Keratinocyte (primary cell): ENCODE measurements around the gene EPHA6. TPM values are rescaled to one million over a fixed set of nuclear protein-coding genes. Genes with fewer than 3 reads are reported as not detected.

ENCODE experiments used
- DNase-seq: peaks from one replicate; pipeline ENCODE4 v3.0.0-alpha.2; 2011; ENCODE audit warnings: low read depth, missing footprints, low spot score
- FAIRE-seq: peaks from 2 replicates; lab custom pipeline; 2011; peaks lifted over from hg19 to GRCh38; lab: Jason Lieb, UNC
- H2AFZ ChIP-seq: 2 replicates; pipeline ENCODE4 v1.6.0; 2012; ENCODE audit warnings: low read length, control low read depth, inconsistent platforms; ENCODE audit not compliant: control insufficient read depth
- H3K27ac ChIP-seq: 2 replicates; pipeline ENCODE4 v1.5.1; 2011; ENCODE audit warnings: low read length; ENCODE audit not compliant: control insufficient read depth, insufficient read depth
- H3K27me3 ChIP-seq: 3 replicates; pipeline ENCODE4 v1.6.0; 2011; ENCODE audit warnings: low read length; ENCODE audit not compliant: control insufficient read depth, insufficient read depth; ENCODE audit errors: extremely low read depth
- H3K36me3 ChIP-seq, 2 experiments: 2 replicates in 1 of 2; 3 replicates in 1 of 2; pipeline ENCODE4 v1.5.1; 2011; ENCODE audit warnings: low read length in 2 of 2, mild to moderate bottlenecking in 1 of 2; ENCODE audit not compliant: control insufficient read depth in 2 of 2, insufficient read depth in 2 of 2; ENCODE audit errors: extremely low read depth in 1 of 2
- H3K4me1 ChIP-seq: 3 replicates; pipeline ENCODE4 v1.5.1; 2011; ENCODE audit warnings: low read length; ENCODE audit not compliant: control insufficient read depth, insufficient read depth; ENCODE audit errors: extremely low read depth
- H3K4me2 ChIP-seq: 3 replicates; pipeline ENCODE4 v1.6.0; 2011; ENCODE audit warnings: low read depth, low read length; ENCODE audit not compliant: control insufficient read depth, insufficient read depth; ENCODE audit errors: extremely low read depth
- H3K4me3 ChIP-seq, 3 experiments: fragments of 200-600 bp in 1 of 3; sonication (generic) in 1 of 3; 2 replicates in 2 of 3; 3 replicates in 1 of 3; pipeline ENCODE4 v1.5.1; 2011 to 2016; ENCODE audit warnings: low read length in 3 of 3, mild to moderate bottlenecking in 3 of 3, control low read depth in 2 of 3, inconsistent platforms in 1 of 3, low read depth in 1 of 3, mixed read lengths in 1 of 3, mixed run types in 1 of 3, moderate library complexity in 1 of 3; ENCODE audit not compliant: control insufficient read depth in 2 of 3, insufficient read depth in 2 of 3; ENCODE audit errors: extremely low read depth in 1 of 3
- H3K79me2 ChIP-seq: 2 replicates; pipeline ENCODE4 v1.6.0; 2012; ENCODE audit warnings: low read length; ENCODE audit not compliant: control insufficient read depth, insufficient read depth
- H3K9ac ChIP-seq: 3 replicates; pipeline ENCODE4 v1.6.0; 2011; ENCODE audit warnings: low read length; ENCODE audit not compliant: control insufficient read depth, insufficient read depth; ENCODE audit errors: extremely low read depth
- H3K9me1 ChIP-seq: 3 replicates; pipeline ENCODE4 v1.6.0; 2011; ENCODE audit warnings: low read length; ENCODE audit not compliant: control insufficient read depth, insufficient read depth; ENCODE audit errors: extremely low read depth
- H3K9me3 ChIP-seq: 2 replicates; pipeline ENCODE4 v1.5.1; 2012; ENCODE audit warnings: low read depth, low read length; ENCODE audit not compliant: control insufficient read depth
- H4K20me1 ChIP-seq: 3 replicates; pipeline ENCODE4 v1.6.0; 2011; ENCODE audit warnings: low read length; ENCODE audit not compliant: control insufficient read depth, insufficient read depth; ENCODE audit errors: extremely low read depth
- CTCF ChIP-seq, 3 experiments: IDR thresholded peaks in 1 of 3; conservative IDR thresholded peaks in 1 of 3; optimal IDR thresholded peaks in 1 of 3; 2 replicates in 2 of 3; 3 replicates in 1 of 3; pipeline versions ENCODE3 to v1.5.1; 2011; ENCODE audit warnings: low read length in 3 of 3, mild to moderate bottlenecking in 3 of 3, moderate library complexity in 2 of 3, control low read depth in 1 of 3, inconsistent platforms in 1 of 3; ENCODE audit not compliant: insufficient read depth in 2 of 3; ENCODE audit errors: extremely low read depth in 1 of 3
- EZH2 ChIP-seq: IDR thresholded peaks from one replicate; pipeline ENCODE4 v1.6.1; 2012; ENCODE audit warnings: inconsistent platforms, mild to moderate bottlenecking, low read length, moderate library complexity
- dilution Hi-C: fragments of 300-500 bp; cut with MboI; formaldehyde crosslinking; loops from one replicate; pipeline ENCODE4 v1.7.0; 2020; ENCODE audit warnings: low sequenced_read_pairs; ENCODE audit not compliant: extremely low pct_ligation_motif_present
- polyA plus RNA-seq, 5 experiments: library from polyadenylated mRNA; depleted of rRNA in 3 of 5; stranded (reverse) in 3 of 5; stranded (forward) in 1 of 5; unstranded in 1 of 5; fragments of >200 nt; gene quantifications; 1 replicate in 1 of 5; 2 replicates in 3 of 5; 3 replicates in 1 of 5; pipeline versions ENCODE4 v1.2.1 to v1.2.3, GENCODE V29; 2011 to 2012; ENCODE audit warnings: missing spikeins in 2 of 5, low read depth in 1 of 5, low replicate concordance in 1 of 5

The EPHA6 gene
- polyA plus RNA-seq, 1 donor (not counting 4 experiments of a cell fraction or from before 2014, with no cell fraction given), result not detected

DNA sequence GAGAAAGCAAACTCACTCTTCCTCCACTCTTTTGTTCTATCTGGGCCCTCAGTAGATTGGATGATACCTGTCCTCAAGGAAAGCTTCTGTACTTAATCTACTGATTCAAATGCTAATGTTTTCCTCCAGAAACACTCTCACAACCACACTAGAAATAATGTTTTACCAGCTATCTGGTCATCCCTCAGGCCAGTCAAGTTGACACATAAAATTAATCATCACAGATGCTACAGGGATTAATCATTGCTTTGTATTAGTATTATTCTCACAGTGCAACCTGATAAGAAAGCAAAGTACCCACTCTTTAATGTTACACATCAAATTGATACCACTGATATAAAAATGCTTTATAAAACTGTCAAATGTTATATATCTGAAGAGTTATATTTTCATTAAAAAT, 897.3 kb downstream of the EPHA6 start:
- no peaks in the 10 kb centered on the region for H4K20me1 ChIP-seq
- H3K36me3 ChIP-seq, result no peaks in the 10 kb centered on the region
- dilution Hi-C loops, result no loop called here
- H3K4me2 ChIP-seq, result no peak overlapping the region
- no peaks in the 10 kb centered on the region for H3K9me1 ChIP-seq
- no peak overlapping the region for H2AFZ ChIP-seq
- FAIRE-seq (no peak), DNase-seq (no peak)
- H3K4me3 ChIP-seq, result no peak overlapping the region
- H3K79me2 ChIP-seq, result no peaks in the 10 kb centered on the region
- H3K27ac ChIP-seq, result no peak overlapping the region
- peaks cover 2% of the 10 kb centered on the region for H3K4me1 ChIP-seq
- no peaks in the 10 kb centered on the region for H3K27me3 ChIP-seq
- H3K9me3 ChIP-seq, result no peaks in the 10 kb centered on the region
- no peak for TF ChIP-seq EZH2
- TF ChIP-seq CTCF (optimal IDR thresholded peaks at IDR 0.05 in 1 of 3, IDR thresholded peaks at IDR 0.05 in 1 of 3, conservative IDR thresholded peaks at IDR 0.05 in 1 of 3; ENCODE audit: extremely low read depth in 1 of 3, insufficient read depth in 2 of 3, low read length in 3 of 3), result no peak
- no peak overlapping the region for H3K9ac ChIP-seq

GRCh38 chr3:97712919-97713318, 898.5 kb downstream of the EPHA6 start:
- TF ChIP-seq EZH2 (no peak), CTCF (optimal IDR thresholded peaks at IDR 0.05 in 1 of 3, IDR thresholded peaks at IDR 0.05 in 1 of 3, conservative IDR thresholded peaks at IDR 0.05 in 1 of 3; ENCODE audit: extremely low read depth in 1 of 3, insufficient read depth in 2 of 3, low read length in 3 of 3) (no peak)
- Histone ChIP-seq H2AFZ (no peak overlapping the region), H3K9me3 (no peaks in the 10 kb centered on the region), H4K20me1 (no peaks in the 10 kb centered on the region), H3K4me2 (no peak overlapping the region), H3K9me1 (no peaks in the 10 kb centered on the region), H3K27ac (no peak overlapping the region), H3K79me2 (no peaks in the 10 kb centered on the region), H3K9ac (no peak overlapping the region), H3K4me1 (peaks cover 2% of the 10 kb centered on the region), H3K4me3 (no peak overlapping the region), H3K27me3 (no peaks in the 10 kb centered on the region), H3K36me3 (no peaks in the 10 kb centered on the region)
- no peak for DNase-seq
- no peak for FAIRE-seq
- dilution Hi-C loops, result no loop called here
